ENCODE results near the gene CAMK2N1. TPM values are rescaled to one million over a fixed set of nuclear protein-coding genes. Genes with fewer than 3 reads are reported as not detected.

The CAMK2N1 gene
- total RNA-seq, 1 experiment from 2014 or later, result 4.4 TPM

DNA sequence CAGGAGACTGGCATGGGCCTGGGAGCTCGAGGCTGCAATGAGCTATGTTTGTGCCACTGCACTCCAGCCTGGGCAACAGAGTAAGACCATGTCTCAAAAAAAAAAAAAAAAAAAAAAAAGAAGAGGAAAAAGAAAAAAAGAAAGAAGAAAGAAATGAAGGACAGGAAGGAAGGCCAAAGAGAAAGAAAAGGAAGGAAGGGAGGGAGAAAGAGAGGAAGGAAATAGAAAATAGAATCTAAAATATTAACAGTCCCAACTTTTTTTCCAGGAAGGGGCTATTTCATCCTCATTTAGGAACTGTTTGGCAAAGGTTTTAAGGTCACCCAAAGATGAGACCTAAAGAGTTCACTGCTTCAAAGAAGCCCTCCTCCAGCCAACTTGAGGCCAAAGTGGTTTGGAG is 19.5 kb upstream of the CAMK2N1 start:
- intact Hi-C loops (cut with micrococcal nuclease; ENCODE audit: unreplicated experiment) (no loop called here), in situ Hi-C loops (cut with HindIII; ENCODE audit: low pct_unique_long_range_greater_than_20kb, low sequenced_read_pairs) (no loop called here)
- 0 out of 2 replicates have a peak, but pooled peaks cover 6% of the 10 kb centered on the region for H3K4me1 ChIP-seq (ENCODE audit: control insufficient read depth, insufficient read depth, low read length)
- POLR2A ChIA-PET, result no interaction called here
- no peaks in the 10 kb centered on the region for H3K27me3 ChIP-seq (ENCODE audit: control insufficient read depth, insufficient read depth, low read length)
- H3K36me3 ChIP-seq (ENCODE audit: control insufficient read depth, insufficient read depth, low read length), result peaks cover 13% of the 10 kb centered on the region
- CTCF ChIA-PET, result interaction anchor here (0.6 to 0.7 kb wide), 2 partner anchors 136 to 695 kb away, joined by 4 to 9 read pairs; no protein-coding TSS in a partner anchor
- H3K9me3 ChIP-seq (ENCODE audit: control insufficient read depth, insufficient read depth, low read depth, low read length), result no peaks in the 10 kb centered on the region
- no peak overlapping the region for H3K27ac ChIP-seq (ENCODE audit: low read length)
- no peak overlapping the region for H3K4me3 ChIP-seq (ENCODE audit: low read depth in 2 of 2, low read length in 2 of 2)
- TF ChIP-seq SIN3A (IDR thresholded peaks at IDR 0.05; ENCODE audit: borderline replicate concordance, insufficient read depth, low read depth, low read length) (no peak), TCF7L2 (IDR thresholded peaks at IDR 0.05; ENCODE audit: low read depth, low read length) (no peak), POLR2AphosphoS5 (IDR thresholded peaks at IDR 0.05; ENCODE audit: low read depth, low read length) (no peak), CTCF (IDR thresholded peaks at IDR 0.05) (no peak)
- TF ChIP-seq, protein P1, sequence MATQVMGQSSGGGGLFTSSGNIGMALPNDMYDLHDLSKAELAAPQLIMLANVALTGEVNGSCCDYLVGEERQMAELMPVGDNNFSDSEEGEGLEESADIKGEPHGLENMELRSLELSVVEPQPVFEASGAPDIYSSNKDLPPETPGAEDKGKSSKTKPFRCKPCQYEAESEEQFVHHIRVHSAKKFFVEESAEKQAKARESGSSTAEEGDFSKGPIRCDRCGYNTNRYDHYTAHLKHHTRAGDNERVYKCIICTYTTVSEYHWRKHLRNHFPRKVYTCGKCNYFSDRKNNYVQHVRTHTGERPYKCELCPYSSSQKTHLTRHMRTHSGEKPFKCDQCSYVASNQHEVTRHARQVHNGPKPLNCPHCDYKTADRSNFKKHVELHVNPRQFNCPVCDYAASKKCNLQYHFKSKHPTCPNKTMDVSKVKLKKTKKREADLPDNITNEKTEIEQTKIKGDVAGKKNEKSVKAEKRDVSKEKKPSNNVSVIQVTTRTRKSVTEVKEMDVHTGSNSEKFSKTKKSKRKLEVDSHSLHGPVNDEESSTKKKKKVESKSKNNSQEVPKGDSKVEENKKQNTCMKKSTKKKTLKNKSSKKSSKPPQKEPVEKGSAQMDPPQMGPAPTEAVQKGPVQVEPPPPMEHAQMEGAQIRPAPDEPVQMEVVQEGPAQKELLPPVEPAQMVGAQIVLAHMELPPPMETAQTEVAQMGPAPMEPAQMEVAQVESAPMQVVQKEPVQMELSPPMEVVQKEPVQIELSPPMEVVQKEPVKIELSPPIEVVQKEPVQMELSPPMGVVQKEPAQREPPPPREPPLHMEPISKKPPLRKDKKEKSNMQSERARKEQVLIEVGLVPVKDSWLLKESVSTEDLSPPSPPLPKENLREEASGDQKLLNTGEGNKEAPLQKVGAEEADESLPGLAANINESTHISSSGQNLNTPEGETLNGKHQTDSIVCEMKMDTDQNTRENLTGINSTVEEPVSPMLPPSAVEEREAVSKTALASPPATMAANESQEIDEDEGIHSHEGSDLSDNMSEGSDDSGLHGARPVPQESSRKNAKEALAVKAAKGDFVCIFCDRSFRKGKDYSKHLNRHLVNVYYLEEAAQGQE (IDR thresholded peaks at IDR 0.05; ENCODE audit: insufficient read depth in 1 of 2, low read depth in 2 of 2, low read length in 1 of 2), result no peak
- DNase-seq (ENCODE audit: low read depth, low spot score) (no peak), ATAC-seq (no peak)
- no TSS peak for BruUV-seq (replicated peaks)

- intact Hi-C loops (cut with micrococcal nuclease; ENCODE audit: unreplicated experiment), result no loop called here
- no TSS peak for BruUV-seq (replicated peaks)
- no peak overlapping the region for H3K27ac ChIP-seq (ENCODE audit: low read length)
- H3K4me1 ChIP-seq (ENCODE audit: control insufficient read depth, insufficient read depth, low read length), result no peaks in the 10 kb centered on the region
- DNase-seq (ENCODE audit: low read depth, low spot score), result no peak
- in situ Hi-C loops (cut with HindIII; ENCODE audit: low pct_unique_long_range_greater_than_20kb, low sequenced_read_pairs), result no loop called here
- POLR2A ChIA-PET, result no interaction called here
- no peaks in the 10 kb centered on the region for H3K9me3 ChIP-seq (ENCODE audit: control insufficient read depth, insufficient read depth, low read depth, low read length)
- CTCF ChIA-PET, result no interaction called here
- H3K27me3 ChIP-seq (ENCODE audit: control insufficient read depth, insufficient read depth, low read length), result no peaks in the 10 kb centered on the region
- no peak for ATAC-seq
- no peak overlapping the region for H3K4me3 ChIP-seq (ENCODE audit: low read depth in 2 of 2, low read length in 2 of 2)
- no peak for TF ChIP-seq POLR2AphosphoS5 (IDR thresholded peaks at IDR 0.05; ENCODE audit: low read depth, low read length)
- peaks cover 8% of the 10 kb centered on the region for H3K36me3 ChIP-seq (ENCODE audit: control insufficient read depth, insufficient read depth, low read length)
Measured at GRCh38 chr1:20500716-20501115, 14.7 kb upstream of the CAMK2N1 start.

GRCh38 chr1:20499718-20500117 is 13.7 kb upstream of the CAMK2N1 start:
- Histone ChIP-seq H3K4me1 (ENCODE audit: control insufficient read depth, insufficient read depth, low read length) (no peaks in the 10 kb centered on the region), H3K27me3 (ENCODE audit: control insufficient read depth, insufficient read depth, low read length) (no peaks in the 10 kb centered on the region), H3K9me3 (ENCODE audit: control insufficient read depth, insufficient read depth, low read depth, low read length) (no peaks in the 10 kb centered on the region), H3K4me3 (ENCODE audit: low read depth in 2 of 2, low read length in 2 of 2) (no peak overlapping the region), H3K27ac (ENCODE audit: low read length) (no peak overlapping the region), H3K36me3 (ENCODE audit: control insufficient read depth, insufficient read depth, low read length) (peaks cover 8% of the 10 kb centered on the region)
- no peak for DNase-seq (ENCODE audit: low read depth, low spot score)
- POLR2A ChIA-PET, result no interaction called here
- CTCF ChIA-PET, result interaction anchor here (0.7 kb wide), 1 partner anchor 17 kb away, joined by 4 read pairs; no protein-coding TSS in a partner anchor
- intact Hi-C loops (cut with micrococcal nuclease; ENCODE audit: unreplicated experiment), result no loop called here
- TF ChIP-seq POLR2AphosphoS5 (IDR thresholded peaks at IDR 0.05; ENCODE audit: low read depth, low read length), result no peak
- no peak for TF ChIP-seq TCF7L2 (IDR thresholded peaks at IDR 0.05; ENCODE audit: low read depth, low read length)
- no peak for TF ChIP-seq SIN3A (IDR thresholded peaks at IDR 0.05; ENCODE audit: borderline replicate concordance, insufficient read depth, low read depth, low read length)
- TF ChIP-seq, protein P1 (IDR thresholded peaks at IDR 0.05; ENCODE audit: insufficient read depth in 1 of 2, low read depth in 2 of 2, low read length in 1 of 2), result no peak
- TF ChIP-seq CTCF (IDR thresholded peaks at IDR 0.05), result no peak
- BruUV-seq (replicated peaks), result no TSS peak
- ATAC-seq, result no peak
- in situ Hi-C loops (cut with HindIII; ENCODE audit: low pct_unique_long_range_greater_than_20kb, low sequenced_read_pairs), result no loop called here

Data from Panc1 (cell line).